AG08396 (cell line): ENCODE measurements around the gene SBF2.
A peak's percentile ranks its signal among the peaks of the same experiment; 100 is the strongest.
"Not testable (repeated sequence)": the region's sequence is repeated elsewhere in the genome, so short reads cannot be mapped to it uniquely, and the experiment has no call there.

Experiments used
- DNase-seq: peaks from one replicate; pipeline ENCODE4 v3.0.0; 2012; ENCODE audit warnings: low spot score, mixed read lengths

The SBF2 gene

DNA sequence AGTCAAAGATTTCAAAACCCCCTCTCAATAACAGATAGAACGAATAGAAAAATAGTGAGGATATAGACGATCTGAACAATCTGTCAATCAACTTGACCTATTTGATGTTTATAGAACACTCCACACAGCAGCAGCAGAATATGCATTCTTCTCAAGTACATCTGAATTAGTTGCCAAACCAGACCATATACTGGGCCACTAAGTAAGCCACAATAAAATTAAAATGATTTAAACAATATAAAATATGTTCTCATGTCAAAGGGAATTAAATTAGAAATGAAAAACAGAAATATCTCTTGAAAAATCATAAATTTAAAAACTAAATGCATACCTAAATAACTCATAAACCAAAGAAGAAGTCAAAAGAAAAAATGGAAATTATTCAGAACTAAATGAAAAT lies 229.2 kb downstream of the SBF2 start:
- DNase-seq: no peak

DNA sequence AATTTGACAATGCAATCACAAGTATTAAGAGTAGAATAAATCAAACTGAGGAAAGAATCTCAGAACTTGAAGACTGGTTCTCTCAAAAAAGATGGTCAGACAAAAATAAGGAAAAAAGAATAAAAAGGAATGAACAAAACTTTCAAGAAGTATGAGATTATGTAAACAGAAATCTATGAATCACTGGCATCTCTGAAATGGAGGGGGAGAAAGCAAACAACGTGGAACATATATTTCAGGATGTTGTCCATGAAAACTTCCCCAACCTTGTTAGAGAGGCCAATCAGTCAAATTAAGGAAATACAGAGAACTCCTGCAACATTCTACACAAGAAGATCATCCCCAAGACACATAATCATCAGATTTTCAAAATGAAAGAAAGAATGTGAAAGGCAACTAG lies 235.7 kb downstream of the SBF2 start:
- no peak for DNase-seq

DNA sequence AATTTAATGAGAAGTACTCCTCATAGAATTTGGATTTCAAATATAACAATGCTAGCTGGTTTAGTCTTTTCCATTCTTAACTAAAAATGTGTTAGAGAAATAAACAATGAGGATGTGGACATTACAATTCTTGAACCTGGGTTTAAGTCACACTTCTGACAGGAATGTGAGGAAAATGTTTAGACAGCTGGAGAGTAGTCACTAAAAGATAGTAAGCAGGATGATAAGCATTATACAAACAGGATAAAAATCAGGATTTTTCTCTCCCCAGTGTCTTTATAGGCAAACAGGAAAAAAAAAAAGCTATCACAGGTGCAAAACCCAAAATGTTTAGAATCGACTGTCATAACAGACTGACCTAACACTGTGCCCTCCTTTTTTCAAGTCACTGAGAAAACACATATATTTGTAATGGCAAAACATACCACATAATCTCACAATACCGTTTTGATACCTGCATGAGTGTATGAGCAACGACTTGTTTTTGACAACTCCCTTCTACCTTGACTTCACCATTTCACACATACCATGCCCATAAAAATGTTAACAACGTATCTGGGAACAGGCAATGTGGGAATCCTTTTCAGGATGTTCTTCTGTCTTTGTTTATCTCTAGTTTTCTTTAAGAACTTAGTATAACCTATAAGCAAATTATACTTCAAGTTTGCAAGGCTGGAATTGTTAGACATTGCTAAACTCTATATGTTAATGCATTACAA lies 242.0 kb downstream of the SBF2 start:
- no peak for DNase-seq

- DNase-seq: no peak
Measured at GRCh38 chr11:10050561-10050960, 243.5 kb downstream of the SBF2 start.

DNA sequence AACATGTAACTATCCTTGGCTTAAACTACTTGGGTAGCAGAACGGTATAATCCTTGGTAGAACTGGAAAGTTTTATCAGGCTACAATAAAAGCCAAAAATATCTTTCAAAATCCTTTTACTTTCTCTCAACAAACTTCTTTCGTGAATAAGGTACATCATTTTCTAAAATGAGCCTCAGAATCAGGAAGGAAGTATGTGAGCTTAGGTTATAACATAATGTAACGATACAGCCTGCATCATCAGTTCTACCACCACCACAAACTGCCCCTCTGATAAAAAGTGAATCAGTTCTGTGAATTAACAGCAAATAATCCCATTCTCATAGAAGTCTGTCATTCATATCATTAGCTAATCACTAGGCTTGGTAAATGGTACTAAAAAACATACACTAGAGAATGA lies 244.3 kb downstream of the SBF2 start:
- no peak for DNase-seq

DNA sequence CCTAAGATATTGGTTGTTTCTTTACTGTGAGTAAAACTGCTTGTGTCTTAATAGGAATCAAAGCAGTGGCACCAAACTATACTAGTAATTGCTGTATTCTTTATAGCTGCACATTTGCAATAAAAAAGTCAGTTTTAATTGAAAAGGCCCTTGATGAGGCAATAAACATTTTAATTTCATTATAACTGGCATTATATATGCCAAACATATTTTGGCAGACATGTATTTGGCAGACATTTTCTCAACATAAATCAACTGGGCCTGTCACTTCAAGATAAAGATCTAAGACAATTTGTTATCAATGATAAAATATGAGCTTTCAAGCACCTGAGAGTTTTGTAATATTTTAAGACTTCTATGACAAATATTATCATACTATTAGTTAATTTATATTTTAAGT lies 245.7 kb downstream of the SBF2 start:
- no peak for DNase-seq

DNA sequence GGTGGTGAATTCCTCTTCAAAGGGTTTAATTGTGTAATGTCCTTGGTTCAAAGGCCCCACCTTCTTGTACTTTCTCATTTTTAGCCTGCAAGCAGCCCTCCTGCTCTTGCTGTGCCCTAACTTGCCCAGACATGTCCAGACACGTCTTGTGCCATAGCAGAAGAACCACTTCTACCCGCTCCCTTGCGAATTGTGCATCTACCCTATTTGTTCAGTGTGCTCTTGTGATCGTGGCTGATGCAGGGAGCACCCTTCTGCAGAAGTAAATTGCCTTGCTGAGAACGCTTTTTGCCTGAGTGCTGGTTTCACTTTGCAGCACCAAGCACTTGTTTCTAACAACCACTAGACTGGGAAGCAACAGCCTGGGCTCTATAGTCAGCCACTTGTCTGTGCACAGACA lies 249.4 kb downstream of the SBF2 start:
- DNase-seq: no peak

DNA sequence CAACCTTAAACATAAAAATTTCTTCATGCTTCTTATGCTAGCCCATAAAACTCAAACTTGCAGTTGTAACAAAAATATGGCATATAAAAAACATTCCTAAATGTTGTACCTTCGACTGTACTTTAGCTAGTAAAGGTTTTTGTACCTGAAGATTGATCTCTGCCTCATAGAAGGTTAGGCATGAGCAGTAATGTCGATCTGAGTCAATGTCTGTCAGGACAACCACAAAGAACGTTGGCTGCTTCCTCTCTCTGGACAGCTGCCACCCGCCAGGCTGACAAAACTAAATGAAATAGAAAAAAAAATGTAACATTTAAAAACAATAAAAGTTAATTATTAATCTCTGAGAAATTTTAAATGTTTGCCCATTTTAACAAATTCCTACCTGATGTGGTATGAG lies 251.3 kb downstream of the SBF2 start:
- no peak for DNase-seq

DNA sequence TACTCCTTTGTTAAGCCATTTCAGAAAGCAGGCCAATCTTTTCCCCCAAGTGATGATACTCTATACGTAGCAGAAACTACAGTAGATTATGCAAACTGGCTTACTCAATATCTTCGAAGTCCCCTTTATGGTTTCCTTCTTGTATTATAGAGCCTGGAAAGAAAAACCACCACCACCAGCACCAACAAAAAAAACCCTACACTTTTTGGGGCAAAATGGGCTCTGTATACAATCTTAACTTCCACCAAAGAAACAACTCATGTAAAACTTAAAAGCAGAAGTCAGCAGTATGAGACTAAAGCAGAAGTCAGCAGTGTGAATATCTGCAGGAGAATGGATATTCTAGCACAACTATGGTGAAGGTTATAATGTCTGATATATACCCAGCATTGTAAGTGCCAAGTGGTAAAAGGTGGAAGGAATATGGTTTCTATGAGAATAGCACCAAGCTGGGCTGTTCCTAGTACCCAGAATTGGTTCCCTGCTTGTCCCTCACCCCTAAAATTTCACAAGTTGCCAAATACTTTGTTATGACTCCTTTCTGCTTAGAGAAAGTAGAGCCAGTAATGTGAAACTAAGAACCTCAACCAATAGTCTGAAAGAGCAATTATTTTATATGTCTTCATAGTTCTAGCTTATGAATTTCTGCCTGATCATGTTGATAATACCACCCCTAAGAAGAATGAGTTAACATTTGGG lies 252.1 kb downstream of the SBF2 start:
- no peak for DNase-seq

DNA sequence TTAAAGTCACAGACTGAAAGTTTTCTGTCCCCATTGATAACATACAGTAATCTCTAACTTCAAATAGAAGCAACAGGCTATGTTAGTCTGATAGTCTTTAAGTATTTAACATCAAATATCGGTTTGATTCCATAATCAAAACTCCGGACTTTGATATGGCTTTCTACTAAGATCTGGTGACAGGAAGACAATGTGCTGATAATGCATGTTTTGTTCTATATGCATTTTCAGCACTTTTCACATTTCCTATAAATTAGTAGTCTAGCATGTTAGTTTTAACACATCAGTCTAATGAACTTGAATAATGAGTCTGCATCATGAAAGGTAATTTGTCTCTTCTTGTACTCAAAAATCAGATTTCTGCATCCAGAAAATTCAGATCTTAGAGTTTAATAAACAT lies 252.7 kb downstream of the SBF2 start:
- no peak for DNase-seq

DNA sequence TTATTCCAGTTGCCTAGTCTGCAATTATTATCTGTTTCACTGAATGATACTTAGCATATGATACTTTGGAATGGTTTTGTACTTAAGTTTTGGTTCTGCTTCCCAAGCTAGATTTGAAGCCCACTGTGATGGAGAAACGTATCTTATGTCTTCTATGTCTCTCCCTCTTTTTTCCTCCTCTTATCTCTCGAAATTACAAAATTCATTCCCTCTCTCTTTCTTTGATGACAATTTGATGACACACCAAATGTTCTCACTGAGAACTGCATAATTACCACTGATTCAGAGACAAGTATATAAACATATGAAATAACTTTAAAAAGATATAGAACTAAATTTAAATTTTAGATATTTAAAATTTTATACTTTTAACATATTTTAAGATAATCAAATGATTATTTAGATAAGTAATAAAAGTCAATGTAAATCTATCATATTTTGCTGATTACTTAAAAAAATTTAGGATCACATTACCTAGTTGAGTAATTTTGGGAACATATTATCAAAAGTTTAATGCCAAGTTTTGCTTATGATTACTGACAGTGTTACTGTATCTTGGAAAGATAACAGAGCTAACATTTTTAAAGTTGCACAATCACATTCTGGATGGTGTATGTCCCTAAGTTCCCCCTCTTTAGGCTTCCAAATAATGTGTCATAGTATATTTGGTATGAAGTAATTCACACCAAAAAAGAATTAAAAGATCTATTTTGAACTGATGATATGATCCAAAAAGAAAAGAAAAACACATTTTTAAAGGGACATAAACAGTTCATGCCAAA lies 255.3 kb downstream of the SBF2 start:
- DNase-seq: no peak

DNA sequence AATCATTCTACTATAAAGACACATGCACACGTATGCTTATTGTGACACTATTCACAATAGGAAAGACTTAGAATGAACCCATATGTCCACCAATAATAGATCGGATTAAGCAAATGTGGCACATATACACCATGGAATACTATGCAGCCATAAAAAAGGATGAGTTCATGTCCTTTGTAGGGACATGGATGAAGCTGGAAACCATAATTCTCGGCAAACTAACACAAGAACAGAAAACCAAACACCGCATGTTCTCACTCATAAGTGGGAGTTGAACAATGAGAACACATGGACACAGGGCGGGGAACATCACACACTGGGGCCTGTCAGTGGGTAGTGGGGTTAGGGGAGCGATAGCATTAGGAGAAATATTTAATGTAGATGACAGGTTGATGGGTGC lies 258.1 kb downstream of the SBF2 start:
- not testable (repeated sequence) for DNase-seq

- no peak for DNase-seq
Measured at GRCh38 chr11:10032935-10033334, 261.1 kb downstream of the SBF2 start.

- DNase-seq: no peak
Measured at GRCh38 chr11:10030122-10030490, 263.9 kb downstream of the SBF2 start.

DNA sequence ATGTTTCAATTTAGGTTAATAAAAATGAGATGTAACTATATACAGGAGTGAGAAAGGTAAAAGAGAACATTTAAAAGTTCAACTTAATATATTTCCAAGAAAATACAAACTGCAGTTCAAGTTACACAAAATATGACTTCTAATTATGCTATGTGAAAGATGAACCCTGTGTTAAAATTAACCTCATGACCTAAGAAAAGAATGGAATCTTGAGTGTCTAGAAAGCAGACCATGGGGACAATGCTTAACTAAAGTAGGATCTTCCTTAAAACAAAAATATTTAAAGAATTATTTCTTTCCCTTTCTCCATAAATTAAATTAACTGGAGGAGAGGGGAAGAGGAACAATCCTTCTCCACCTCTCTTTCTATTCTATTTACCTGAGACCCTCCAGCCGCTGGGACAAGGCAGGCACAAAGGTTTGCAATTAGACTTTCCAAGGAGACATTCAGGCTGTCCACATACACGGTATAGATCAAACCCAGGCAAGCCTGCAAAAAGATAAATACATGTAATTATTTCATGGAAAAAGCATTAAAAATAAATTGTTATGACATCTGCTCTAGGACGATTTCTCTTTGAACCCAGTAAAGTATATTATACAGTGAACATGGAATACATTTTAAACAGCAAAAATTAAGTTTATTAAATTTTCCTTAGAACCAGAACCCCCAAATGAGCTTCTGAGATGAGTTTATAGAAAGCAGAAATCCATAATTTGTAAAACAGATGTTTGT lies 264.5 kb downstream of the SBF2 start:
- DNase-seq: no peak

GRCh38 chr11:10026514-10026913 lies 267.5 kb downstream of the SBF2 start:
- peak; percentile 5 for DNase-seq

- DNase-seq: no peak
Measured at GRCh38 chr11:10023212-10023611, 270.8 kb downstream of the SBF2 start.

DNA sequence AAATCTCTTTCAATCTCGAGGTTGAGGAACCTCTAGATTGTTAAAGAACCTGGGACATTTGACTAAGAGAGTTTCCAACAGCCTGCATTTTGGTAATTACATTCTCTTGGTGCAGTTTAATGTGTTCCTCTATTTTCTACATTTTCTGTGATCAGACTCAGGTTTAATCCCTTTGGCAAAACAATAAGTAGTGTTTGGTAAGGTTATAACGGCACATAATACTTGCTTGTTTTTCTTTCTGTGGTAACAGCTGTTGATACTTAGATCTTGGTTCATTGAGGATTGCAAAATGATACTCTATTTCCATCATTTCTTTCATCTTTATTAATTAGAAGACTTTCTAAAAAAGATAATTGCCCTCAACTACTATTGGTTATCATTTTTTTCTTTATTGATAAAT lies 271.3 kb downstream of the SBF2 start:
- no peak for DNase-seq

- no peak for DNase-seq
Measured at GRCh38 chr11:10021563-10021962, 272.5 kb downstream of the SBF2 start.

DNA sequence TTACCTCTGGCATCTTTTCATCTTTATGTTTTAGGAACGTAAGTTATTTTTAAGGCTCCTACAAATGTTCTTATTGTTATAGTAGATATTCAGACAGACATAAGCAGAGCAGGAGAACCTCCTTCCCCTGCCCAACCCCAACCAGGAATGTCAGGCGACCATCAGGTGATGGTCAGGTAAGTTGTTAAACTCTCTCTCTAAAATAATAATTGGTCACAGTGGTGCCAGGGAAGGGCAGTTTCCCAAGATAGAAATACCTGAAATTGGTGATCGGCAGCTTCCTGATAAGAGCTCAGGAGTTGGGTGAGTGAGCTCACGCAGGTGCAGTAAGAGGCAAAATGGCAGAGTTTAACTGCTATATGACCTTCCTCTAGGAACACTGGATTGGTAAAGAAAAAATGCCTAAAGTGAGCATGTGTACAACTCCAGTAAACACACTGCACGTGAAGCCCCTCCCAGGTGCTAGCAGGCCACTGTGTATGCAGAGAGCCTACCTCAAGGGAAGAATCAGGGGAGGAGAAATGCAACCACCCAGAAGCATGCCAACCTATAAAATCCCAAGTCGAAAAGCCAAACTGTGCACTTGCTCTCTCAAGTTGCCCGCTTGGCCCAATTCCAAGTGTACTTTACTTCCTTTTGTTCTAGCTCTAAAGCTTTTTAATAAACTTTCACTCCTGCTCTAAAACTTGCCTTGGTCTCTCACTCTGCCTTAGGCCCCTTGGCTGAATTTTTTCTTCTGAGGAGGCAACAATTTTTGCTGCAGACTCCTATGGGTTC lies 273.9 kb downstream of the SBF2 start:
- DNase-seq: no peak

DNA sequence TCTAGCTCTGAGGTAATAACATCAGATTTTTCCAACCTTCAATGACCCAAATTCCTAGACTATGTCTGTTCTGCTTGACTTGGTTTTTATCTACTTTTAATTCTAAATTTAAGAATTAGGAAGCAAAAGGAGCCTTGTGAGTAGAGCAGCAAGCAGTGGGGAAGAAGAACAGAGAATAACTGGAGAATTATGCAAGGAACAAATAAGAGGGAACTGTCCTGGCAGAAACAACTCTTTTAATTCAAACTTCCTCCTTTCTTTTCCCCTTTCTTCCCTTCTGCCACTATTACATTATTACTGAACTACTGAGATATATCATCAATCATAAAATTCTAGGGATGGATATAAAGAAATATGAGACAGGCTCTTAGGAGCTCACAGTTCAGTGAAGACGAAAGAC lies 276.1 kb downstream of the SBF2 start:
- DNase-seq: no peak

- no peak for DNase-seq
Measured at GRCh38 chr11:10017050-10017449, 277.0 kb downstream of the SBF2 start.
